Fibroblast of the aortic adventitia (primary cell): ENCODE data around the gene LTBP1. TPM values are rescaled to one million over a fixed set of nuclear protein-coding genes. Genes with fewer than 3 reads are reported as not detected.

ENCODE experiments used
- DNase-seq: peaks from one replicate; pipeline ENCODE4 v3.0.0-alpha.2; 2010; ENCODE audit warnings: low read depth
- H3K4me3 ChIP-seq: 2 replicates; pipeline ENCODE4 v1.5.1; 2011; ENCODE audit warnings: low read depth, mild to moderate bottlenecking, control low read depth, low read length, moderate library complexity
- CTCF ChIP-seq: IDR thresholded peaks from 2 replicates; pipeline ENCODE4 v1.5.1; 2011; ENCODE audit warnings: mild to moderate bottlenecking, low read length, control low read depth, inconsistent platforms; ENCODE audit not compliant: insufficient read depth
- total RNA-seq: library from RNA; depleted of rRNA; stranded (reverse); fragments of >200 nt; gene quantifications from 2 replicates; pipeline ENCODE4 v1.2.3, GENCODE V29; 2012; ENCODE audit warnings: low replicate concordance

LTBP1 gene
- total RNA-seq, 1 donor, result 947 TPM

GRCh38 chr2:33275689-33276444 is 329.1 kb downstream of the LTBP1 start:
- H3K4me3 ChIP-seq, result no peak overlapping the region
- TF ChIP-seq CTCF, result no peak
- peak; percentile 97 for DNase-seq

- no peak for TF ChIP-seq CTCF
- no peak for DNase-seq
- H3K4me3 ChIP-seq, result no peak overlapping the region
Measured at GRCh38 chr2:33277002-33277426, 330.3 kb downstream of the LTBP1 start.

GRCh38 chr2:33278245-33278943 is 331.6 kb downstream of the LTBP1 start:
- no peak for DNase-seq
- no peak overlapping the region for H3K4me3 ChIP-seq
- no peak for TF ChIP-seq CTCF

- H3K4me3 ChIP-seq, result no peak overlapping the region
- DNase-seq, result no peak
- TF ChIP-seq CTCF, result no peak
Measured at GRCh38 chr2:33284287-33284686, 337.5 kb downstream of the LTBP1 start.

- no peak for TF ChIP-seq CTCF
- H3K4me3 ChIP-seq, result no peak overlapping the region
- DNase-seq, result no peak
Measured at GRCh38 chr2:33287507-33288005, 340.8 kb downstream of the LTBP1 start.

- DNase-seq, result no peak
- TF ChIP-seq CTCF, result no peak
- H3K4me3 ChIP-seq, result no peak overlapping the region
Measured at GRCh38 chr2:33288011-33288410, 341.3 kb downstream of the LTBP1 start.
